MCF 10A (cell line): ENCODE measurements around the gene KCNT2. TPM values are rescaled to one million over a fixed set of nuclear protein-coding genes. Genes with fewer than 3 reads are reported as not detected.

Source experiments
- BruUV-seq: library from RNA; stranded (reverse); fragments of 400-500 nt; replicated peaks from 2 replicates; lab custom pipeline; 2021; lab: Mats Ljungman, UMichigan
- CTCF ChIA-PET: fragments of 300-600 bp; sonication (Branson Sonifier 250); formaldehyde crosslinking; extraction: SDS; loops from one replicate; lab custom pipeline; 2021; ENCODE audit warnings: antibody characterized with exemption, inconsistent platforms; lab: Yijun Ruan, JAX
- POLR2A ChIA-PET: fragments of 300-600, 350-650 bp; sonication (Branson Sonifier 250); formaldehyde crosslinking; extraction: SDS; loops from one replicate; lab custom pipeline; 2020; ENCODE audit warnings: antibody characterized with exemption, inconsistent platforms; lab: Yijun Ruan, JAX
- DNase-seq: peaks from one replicate; pipeline ENCODE4 v3.0.0-alpha.2; 2018; ENCODE audit not compliant: unreplicated experiment
- H3K27ac Mint-ChIP-seq: one replicate; pipeline ENCODE4 v1.8.0; 2022; ENCODE audit warnings: mild to moderate bottlenecking, low read depth, mixed read lengths; ENCODE audit not compliant: unreplicated experiment
- H3K27me3 Mint-ChIP-seq: one replicate; pipeline ENCODE4 v1.8.0; 2022; ENCODE audit warnings: mixed read lengths; ENCODE audit not compliant: insufficient read depth, unreplicated experiment
- H3K36me3 Mint-ChIP-seq: one replicate; pipeline ENCODE4 v1.8.0; 2022; ENCODE audit warnings: mild to moderate bottlenecking, moderate library complexity, mixed read lengths; ENCODE audit not compliant: insufficient read depth, unreplicated experiment
- H3K4me1 Mint-ChIP-seq: one replicate; pipeline ENCODE4 v1.8.0; 2022; ENCODE audit warnings: mixed read lengths; ENCODE audit not compliant: insufficient read depth, unreplicated experiment
- H3K4me3 Mint-ChIP-seq: one replicate; pipeline ENCODE4 v1.8.0; 2022; ENCODE audit warnings: mild to moderate bottlenecking, moderate library complexity, mixed read lengths; ENCODE audit not compliant: unreplicated experiment
- H3K9me3 Mint-ChIP-seq: one replicate; pipeline ENCODE4 v1.8.0; 2022; ENCODE audit warnings: mixed read lengths; ENCODE audit not compliant: unreplicated experiment
- intact Hi-C: fragments of 100-400 bp; cut with micrococcal nuclease; formaldehyde crosslinking; loops from 2 replicates; pipeline ENCODE4 v1.14.1; 2022
- total RNA-seq: library from RNA; stranded (reverse); gene quantifications from 2 replicates; pipeline ENCODE4 v1.2.3, GENCODE V29; 2022
- TF ChIP-seq, protein P1 (sequence below): fragments of 200-600 bp; IDR thresholded peaks from one replicate; pipeline ENCODE4 v1.8.0; 2022; ENCODE audit warnings: antibody characterized with exemption, mild to moderate bottlenecking; ENCODE audit not compliant: unreplicated experiment

KCNT2 gene
- total RNA-seq, 1 experiment from 2014 or later: 1.5 TPM

DNA sequence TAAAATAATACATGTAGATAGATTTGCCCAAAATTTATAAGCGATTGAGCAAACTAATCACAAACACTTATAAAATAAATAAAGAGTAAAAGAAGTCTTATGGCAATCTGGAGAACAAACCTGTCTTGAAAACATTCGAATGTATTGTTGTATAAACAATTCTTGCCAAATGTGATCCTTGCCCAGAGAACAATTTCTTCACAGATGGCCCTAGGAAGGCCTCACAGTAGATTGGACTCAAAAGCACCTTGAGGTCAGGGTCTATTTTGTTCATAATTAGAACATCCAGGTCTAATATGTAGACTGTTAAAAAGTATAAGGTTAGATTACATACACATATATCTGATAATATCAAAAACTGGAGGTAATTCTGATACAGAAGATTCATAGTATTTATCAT lies 202.4 kb downstream of the KCNT2 start:
- TF ChIP-seq, protein P1, sequence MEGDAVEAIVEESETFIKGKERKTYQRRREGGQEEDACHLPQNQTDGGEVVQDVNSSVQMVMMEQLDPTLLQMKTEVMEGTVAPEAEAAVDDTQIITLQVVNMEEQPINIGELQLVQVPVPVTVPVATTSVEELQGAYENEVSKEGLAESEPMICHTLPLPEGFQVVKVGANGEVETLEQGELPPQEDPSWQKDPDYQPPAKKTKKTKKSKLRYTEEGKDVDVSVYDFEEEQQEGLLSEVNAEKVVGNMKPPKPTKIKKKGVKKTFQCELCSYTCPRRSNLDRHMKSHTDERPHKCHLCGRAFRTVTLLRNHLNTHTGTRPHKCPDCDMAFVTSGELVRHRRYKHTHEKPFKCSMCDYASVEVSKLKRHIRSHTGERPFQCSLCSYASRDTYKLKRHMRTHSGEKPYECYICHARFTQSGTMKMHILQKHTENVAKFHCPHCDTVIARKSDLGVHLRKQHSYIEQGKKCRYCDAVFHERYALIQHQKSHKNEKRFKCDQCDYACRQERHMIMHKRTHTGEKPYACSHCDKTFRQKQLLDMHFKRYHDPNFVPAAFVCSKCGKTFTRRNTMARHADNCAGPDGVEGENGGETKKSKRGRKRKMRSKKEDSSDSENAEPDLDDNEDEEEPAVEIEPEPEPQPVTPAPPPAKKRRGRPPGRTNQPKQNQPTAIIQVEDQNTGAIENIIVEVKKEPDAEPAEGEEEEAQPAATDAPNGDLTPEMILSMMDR: no peak
- no peaks in the 10 kb centered on the region for H3K27me3 Mint-ChIP-seq
- POLR2A ChIA-PET: no interaction called here
- H3K36me3 Mint-ChIP-seq: no peaks in the 10 kb centered on the region
- intact Hi-C loops: no loop called here
- no TSS peak for BruUV-seq
- peaks cover 5% of the 10 kb centered on the region for H3K9me3 Mint-ChIP-seq
- CTCF ChIA-PET: no interaction called here
- no peak overlapping the region for H3K27ac Mint-ChIP-seq
- no peak overlapping the region for H3K4me3 Mint-ChIP-seq
- no peak for DNase-seq
- peaks cover 38% of the 10 kb centered on the region for H3K4me1 Mint-ChIP-seq

DNA sequence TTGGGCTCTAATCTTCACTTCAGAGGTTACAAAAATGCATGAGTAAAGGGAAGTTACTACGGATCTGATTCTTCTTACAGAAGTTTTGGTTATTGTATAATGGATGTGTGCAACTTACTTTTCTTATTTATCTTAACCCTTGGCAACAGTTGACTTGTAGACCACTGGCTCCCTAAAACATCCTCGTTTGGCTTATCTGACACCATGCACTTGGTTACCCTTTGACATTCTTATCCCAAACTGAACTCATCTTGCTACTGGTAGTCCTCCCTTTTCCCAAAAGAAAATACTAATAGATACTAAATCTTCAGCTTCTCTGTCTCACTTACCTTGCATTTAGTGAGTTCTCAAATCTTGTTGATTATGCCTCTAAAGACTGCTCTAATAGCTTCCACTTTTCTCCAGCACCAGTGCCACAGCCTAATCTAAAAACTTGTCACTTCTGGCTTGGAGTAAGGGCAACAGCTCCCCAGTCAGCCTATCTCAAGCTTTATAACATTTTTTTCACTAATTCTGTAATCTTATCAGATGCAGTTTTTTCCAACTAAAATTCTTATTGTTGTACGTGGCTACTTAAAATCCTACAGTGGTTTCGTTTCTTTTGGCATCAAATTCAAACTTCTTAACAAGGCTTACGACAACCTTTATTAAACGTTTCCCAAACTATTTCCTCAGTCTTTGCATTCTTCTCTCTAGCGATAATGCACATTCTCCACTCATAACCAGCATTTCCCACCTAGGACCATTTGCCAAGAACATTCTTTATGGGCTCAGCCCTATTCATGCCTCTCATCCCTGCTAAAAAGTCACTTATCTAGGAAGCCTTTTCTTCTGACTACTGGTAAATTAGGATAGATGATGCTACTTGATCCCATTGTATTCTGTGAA lies 204.2 kb downstream of the KCNT2 start:
- ChIA-PET POLR2A (no interaction called here), CTCF (interaction anchor here (0.6 kb wide), 1 partner anchor 59 kb away, joined by 3 read pairs; no protein-coding TSS in a partner anchor)
- no TSS peak for BruUV-seq
- Mint-ChIP-seq H3K4me1 (peaks cover 50% of the 10 kb centered on the region), H3K9me3 (no peaks in the 10 kb centered on the region), H3K27me3 (no peaks in the 10 kb centered on the region), H3K4me3 (peak overlapping the region; percentile 4), H3K36me3 (no peaks in the 10 kb centered on the region), H3K27ac (no peak overlapping the region)
- DNase-seq: no peak
- TF ChIP-seq, protein P1: no peak
- intact Hi-C loops: no loop called here

DNA sequence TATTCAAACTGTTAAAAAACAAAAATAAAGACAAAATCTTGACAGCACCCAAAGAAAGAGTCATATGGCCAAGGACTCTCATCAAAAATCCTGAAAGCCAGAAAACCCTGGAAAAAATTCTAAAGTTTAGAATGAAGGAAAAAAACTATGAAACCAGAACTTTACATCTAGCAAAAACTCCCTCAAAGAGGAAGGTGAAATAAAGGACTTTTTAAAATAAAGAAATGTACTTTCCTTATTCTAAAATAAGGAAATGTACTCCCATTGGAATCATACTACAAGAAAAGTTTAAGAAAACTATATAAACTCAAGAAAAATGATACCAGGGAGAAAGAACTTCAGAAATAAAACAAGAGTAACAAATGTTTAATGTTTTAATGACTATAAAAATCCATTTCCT lies 206.3 kb downstream of the KCNT2 start:
- no peaks in the 10 kb centered on the region for H3K36me3 Mint-ChIP-seq
- no TSS peak for BruUV-seq
- no peak for DNase-seq
- peaks cover 37% of the 10 kb centered on the region for H3K4me1 Mint-ChIP-seq
- H3K27me3 Mint-ChIP-seq: no peaks in the 10 kb centered on the region
- intact Hi-C loops: no loop called here
- no peak overlapping the region for H3K4me3 Mint-ChIP-seq
- H3K9me3 Mint-ChIP-seq: no peaks in the 10 kb centered on the region
- CTCF ChIA-PET: no interaction called here
- POLR2A ChIA-PET: interaction anchor here (1.2 to 1.4 kb wide), 2 partner anchors 44 to 144 kb away, joined by 3 to 7 read pairs; no protein-coding TSS in a partner anchor
- TF ChIP-seq, protein P1: no peak
- peak overlapping the region; percentile 84 for H3K27ac Mint-ChIP-seq

DNA sequence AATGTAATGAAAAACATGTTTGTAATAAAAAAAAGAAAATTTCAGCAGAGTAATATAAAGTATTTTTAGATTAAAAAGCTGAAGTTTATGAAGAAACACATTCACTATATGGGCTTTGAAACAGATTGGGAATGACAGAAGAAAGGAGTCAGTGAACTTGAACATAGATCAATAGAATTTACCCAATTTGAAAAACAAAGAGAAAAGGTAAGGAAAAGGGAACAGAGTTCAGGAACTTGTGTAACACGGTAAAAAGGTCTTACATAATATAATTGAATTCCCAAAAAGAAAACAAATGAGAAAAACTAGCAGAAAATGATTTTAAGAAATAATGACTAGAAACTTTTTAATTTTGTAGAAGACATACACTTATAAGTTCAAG lies 206.8 kb downstream of the KCNT2 start:
- H3K36me3 Mint-ChIP-seq: no peaks in the 10 kb centered on the region
- CTCF ChIA-PET: no interaction called here
- TF ChIP-seq, protein P1: no peak
- H3K4me3 Mint-ChIP-seq: no peak overlapping the region
- POLR2A ChIA-PET: interaction anchor here (1.0 to 1.4 kb wide), 4 partner anchors 19 to 144 kb away, joined by 3 to 7 read pairs (median 4); no protein-coding TSS in a partner anchor
- no peaks in the 10 kb centered on the region for H3K27me3 Mint-ChIP-seq
- peak overlapping the region; percentile 84 for H3K27ac Mint-ChIP-seq
- BruUV-seq: no TSS peak
- no peaks in the 10 kb centered on the region for H3K9me3 Mint-ChIP-seq
- no peak for DNase-seq
- peaks cover 35% of the 10 kb centered on the region for H3K4me1 Mint-ChIP-seq
- intact Hi-C loops: no loop called here
